Frontal cortex (tissue), 4 donors: ENCODE results near the gene MADD. TPM values are rescaled to one million over a fixed set of nuclear protein-coding genes. Genes with fewer than 3 reads are reported as not detected.
A peak's percentile ranks its signal among the peaks of the same experiment; 100 is the strongest.

Experiments
- DNase-seq, 2 donors: peaks; one replicate each; pipeline ENCODE4 v3.0.0; 2012; ENCODE audit warnings: low spot score in 2 of 2
- FAIRE-seq: peaks from 2 replicates; lab custom pipeline; 2012; peaks lifted over from hg19 to GRCh38; lab: Jason Lieb, UNC
- total RNA-seq: library from RNA; depleted of rRNA; stranded (reverse); fragments of >200 nt; gene quantifications from one replicate; pipeline ENCODE4 v1.2.3, GENCODE V29; 2014
- donor health status: control.
- donor health status: control.
- donor health status: control.

MADD gene
- total RNA-seq, 1 donor from 2014 or later: 53.8 TPM

DNA sequence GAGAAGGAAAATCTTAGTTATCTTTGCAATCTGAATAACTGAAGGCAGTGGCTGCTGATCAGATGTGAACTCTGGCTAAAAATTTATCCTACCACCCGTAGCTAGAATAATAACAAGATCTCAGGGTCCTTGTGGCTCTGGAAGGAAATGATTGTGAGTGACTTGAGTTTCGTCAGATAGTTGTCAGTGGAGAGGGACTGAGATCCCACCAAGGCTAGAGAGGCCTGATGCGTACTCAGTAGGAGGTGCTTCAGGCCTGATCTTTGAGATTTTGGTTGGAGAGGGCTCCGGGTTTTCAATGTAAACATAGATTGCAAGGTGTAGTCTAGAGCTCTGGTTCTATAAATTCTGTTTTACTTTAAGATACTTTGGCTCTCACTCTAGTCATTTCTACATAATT is 1.4 kb downstream of the MADD start:
- no peak for DNase-seq
- no peak for FAIRE-seq

DNA sequence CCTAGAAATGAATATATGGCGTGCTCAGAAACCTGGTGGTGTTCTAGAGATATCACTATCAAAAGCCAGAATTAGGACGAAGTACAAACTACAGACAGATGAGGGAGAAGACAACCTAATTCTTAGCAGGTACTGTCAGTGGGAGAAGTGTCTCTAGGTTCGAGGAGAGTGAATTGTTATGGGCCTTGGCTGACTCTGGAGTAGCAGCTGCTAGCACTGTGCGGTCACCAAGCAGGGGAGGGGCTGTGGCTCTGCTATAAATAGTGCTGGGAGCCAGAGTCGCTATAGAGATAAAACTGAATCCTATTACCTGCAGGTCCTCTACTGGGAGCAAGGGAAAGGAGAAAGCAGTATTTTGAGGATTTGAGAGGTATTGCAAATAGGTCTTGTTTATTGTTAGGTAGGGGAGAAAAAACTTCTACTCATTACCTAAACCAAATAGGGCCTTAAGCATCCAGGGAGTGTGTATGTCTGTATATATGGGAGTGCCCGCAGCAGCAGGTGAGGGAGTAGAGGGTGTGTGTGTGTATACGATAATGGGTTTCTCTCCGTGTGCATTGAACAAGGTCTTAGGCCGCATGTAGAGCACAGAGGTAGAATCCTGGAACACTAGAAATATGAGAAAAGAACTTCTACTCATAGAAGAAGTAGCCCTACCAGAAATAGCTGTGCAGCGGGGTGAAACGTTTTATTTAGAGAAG is 2.2 kb downstream of the MADD start:
- DNase-seq (no peak), FAIRE-seq (no peak)

- DNase-seq: no peak
- FAIRE-seq: no peak
Measured at GRCh38 chr11:47272706-47273105, 2.8 kb downstream of the MADD start.

- DNase-seq (no peak), FAIRE-seq (no peak)
Measured at GRCh38 chr11:47274495-47275235, 4.7 kb downstream of the MADD start.

DNA sequence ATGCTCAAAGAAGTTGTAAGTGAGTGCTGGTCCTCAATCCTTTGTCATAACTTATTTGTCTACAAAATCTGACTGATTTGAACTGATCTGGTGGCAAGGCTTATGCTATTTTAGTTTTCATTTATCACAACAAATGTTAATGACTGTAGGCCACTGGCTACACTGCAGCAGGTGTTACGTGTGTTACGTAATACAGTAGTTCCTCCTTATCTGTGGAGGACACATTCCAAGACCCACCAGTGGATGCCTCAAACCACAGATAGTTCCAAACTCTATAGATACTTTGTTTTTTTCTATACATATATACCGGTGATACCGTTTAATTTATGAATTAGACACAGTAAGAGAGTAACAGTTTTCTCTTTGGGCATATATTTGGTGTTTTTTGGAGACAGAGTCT is 7.0 kb downstream of the MADD start:
- DNase-seq: no peak
- FAIRE-seq: no peak

DNA sequence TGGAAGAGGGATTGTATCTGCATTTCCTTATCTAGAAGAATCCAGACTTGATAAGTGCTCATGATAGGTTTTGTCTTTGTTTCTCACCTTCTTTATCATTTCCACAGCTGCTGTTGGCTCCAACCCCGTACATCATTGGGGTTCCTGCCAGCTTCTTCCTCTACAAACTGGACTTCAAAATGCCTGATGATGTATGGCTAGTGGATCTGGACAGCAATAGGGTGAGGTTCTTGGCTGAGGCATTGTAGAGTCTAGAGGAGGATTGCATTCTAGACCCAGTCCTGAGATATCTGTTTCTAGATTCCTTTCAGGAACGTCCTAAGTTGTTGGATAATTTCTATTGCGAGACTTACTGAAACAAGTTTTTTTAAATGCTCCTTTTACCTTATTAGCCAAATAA is 8.1 kb downstream of the MADD start:
- DNase-seq: no peak
- FAIRE-seq: no peak

DNA sequence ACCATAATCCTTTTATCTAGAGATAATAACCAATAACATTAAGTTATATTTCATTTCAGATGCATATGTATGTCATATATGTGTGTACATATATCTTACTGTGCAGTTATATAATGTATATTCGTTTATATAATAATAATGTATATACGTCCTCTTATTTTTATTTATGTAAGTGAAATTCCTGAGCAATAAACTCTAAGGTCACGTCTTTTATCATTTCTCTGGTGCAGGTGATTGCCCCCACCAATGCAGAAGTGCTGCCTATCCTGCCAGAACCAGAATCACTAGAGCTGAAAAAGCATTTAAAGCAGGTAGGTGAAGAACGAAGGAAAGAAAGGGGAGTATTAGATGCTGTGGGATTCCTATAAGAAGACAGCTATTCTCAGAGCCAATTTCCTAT is 8.8 kb downstream of the MADD start:
- FAIRE-seq (no peak), DNase-seq (no peak)

- no peak for DNase-seq
- no peak for FAIRE-seq
Measured at GRCh38 chr11:47280099-47280498, 10.2 kb downstream of the MADD start.

GRCh38 chr11:47280860-47281259 is 10.9 kb downstream of the MADD start:
- no peak for FAIRE-seq
- no peak for DNase-seq

DNA sequence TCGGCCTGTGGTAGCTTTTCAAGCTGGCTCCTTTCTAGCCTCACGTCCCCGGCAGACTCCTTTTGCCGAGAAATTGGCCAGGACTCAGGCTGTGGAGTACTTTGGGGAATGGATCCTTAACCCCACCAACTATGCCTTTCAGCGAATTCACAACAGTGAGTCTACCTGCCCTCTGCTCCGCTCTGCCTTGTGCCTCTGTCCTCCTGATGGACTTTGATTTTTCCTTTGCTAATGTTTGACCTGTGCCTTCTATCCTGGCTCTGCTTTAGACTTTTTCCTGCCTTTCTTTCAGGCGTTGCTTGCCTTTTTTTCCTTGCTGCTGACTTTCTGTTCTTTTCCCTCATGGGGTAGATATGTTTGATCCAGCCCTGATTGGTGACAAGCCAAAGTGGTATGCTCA is 12.5 kb downstream of the MADD start:
- DNase-seq (no peak), FAIRE-seq (no peak)

DNA sequence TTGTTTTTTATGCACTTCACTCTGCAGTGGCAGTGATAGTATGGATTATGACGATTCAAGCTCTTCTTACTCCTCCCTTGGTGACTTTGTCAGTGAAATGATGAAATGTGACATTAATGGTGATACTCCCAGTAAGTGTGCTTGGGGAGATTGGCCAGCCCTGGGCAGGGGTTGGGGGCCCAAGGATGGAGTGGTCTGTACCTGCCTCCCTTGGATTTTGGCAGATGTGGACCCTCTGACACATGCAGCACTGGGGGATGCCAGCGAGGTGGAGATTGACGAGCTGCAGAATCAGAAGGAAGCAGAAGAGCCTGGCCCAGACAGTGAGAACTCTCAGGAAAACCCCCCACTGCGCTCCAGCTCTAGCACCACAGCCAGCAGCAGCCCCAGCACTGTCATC is 14.2 kb downstream of the MADD start:
- DNase-seq: no peak
- FAIRE-seq: no peak

DNA sequence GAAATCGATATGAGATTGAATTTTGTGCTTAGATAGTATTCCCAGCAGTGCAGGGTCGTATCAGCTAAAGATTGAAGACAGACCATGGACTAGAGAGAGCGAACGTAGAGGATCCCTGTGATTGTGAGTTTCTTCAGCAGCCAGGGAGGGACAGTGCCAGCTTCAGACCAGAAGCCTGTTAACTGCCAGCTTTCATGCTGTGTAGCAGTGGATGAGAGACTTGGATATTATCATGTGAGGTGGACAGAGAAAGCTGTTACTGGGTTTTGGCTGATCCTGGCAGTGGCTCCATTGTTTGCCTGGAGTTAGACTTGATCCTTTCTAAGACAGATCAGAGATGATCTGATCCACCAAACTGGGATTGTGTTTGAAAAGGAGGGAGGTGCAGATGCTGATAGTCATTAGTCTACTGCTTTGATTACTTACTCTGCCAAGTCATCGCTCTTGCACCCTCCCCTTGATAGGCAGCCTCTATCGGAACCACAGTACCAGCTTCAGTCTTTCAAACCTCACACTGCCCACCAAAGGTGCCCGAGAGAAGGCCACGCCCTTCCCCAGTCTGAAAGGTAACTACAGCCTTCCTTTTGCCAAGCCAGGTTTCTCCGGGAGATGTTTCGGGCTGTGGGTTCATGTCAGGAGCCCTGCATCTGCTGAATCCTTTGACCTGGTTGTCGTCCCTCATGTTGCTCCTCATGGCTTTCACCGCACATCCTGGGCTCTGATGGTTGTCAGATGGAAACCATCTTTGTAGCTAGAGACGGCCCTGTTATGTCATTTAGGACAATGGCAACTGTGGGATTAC is 16.2 kb downstream of the MADD start:
- no peak for DNase-seq
- FAIRE-seq: no peak

GRCh38 chr11:47288066-47288465 is 18.1 kb downstream of the MADD start:
- FAIRE-seq (no peak), DNase-seq (no peak)

DNA sequence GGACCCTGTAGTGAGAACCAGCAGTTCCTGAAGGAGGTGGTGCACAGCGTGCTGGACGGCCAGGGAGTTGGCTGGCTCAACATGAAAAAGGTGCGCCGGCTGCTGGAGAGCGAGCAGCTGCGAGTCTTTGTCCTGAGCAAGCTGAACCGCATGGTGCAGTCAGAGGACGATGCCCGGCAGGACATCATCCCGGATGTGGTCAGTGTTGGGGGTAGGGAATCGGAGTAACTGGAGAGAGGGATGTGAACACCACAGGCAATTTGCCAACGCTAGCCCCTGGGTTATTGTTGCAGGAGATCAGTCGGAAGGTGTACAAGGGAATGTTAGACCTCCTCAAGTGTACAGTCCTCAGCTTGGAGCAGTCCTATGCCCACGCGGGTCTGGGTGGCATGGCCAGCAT is 19.9 kb downstream of the MADD start:
- no peak for DNase-seq

DNA sequence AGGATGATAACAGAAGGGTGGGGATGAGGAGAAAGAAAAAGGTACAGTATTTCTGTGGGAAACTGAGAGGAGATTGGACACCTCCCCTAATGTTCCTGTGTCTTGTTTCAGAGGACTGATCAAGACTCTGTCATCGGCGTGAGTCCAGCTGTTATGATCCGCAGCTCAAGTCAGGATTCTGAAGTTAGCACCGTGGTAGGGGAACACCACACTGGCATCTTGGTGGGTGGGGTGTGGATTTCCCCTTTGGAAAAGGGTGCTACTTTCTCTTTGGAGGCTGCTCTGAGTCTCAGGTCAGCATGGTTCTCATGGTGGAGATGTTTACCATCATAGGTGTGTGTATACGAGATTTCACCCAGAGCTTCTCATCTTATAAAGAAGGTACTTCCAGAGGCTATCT is 25.5 kb downstream of the MADD start:
- FAIRE-seq: no peak
- no peak for DNase-seq

More for the DNA sequence above, 19.9 kb downstream of the MADD start:
- no peak for FAIRE-seq

DNA sequence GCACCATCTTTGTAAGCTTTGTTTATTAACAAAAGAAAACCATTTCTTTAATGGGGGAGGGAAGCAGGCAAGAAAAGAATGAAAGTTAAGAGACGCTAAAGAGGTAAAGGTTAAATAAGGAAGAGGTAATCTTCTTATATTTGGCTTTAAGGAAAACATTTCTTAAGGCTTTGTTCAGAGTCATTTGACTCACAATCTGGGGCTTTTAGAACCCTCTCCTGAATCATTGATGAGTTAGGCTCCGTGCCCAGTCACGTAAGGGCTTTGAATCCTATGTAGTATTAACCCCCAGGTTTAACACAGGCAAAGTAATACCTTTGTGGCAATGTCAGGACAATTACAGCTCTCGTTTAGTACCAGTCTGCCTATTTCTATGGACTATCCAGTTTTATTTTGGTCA is 26.1 kb downstream of the MADD start:
- FAIRE-seq (no peak), DNase-seq (no peak)

- no peak for FAIRE-seq
- DNase-seq: no peak
Measured at GRCh38 chr11:47299078-47299477, 29.1 kb downstream of the MADD start.

DNA sequence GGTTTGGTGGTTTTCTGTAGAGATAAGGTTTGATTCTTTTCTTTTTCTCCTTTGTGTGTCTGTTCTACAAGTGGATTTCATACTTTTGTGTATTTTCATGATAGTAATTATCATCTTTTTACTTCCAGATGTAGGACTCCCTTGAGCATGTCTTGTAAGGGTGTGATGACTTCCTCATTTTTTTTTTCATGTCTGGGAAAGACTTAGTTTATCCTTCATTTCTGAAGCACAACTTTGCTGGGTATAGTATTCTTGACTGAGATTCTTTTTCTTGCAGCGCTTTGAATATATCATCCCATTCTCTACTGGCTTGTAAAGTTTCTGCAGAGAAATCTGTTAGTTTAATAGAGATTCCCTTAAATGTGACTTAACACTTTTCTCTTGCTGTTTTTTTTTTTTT is 32.9 kb downstream of the MADD start:
- FAIRE-seq (no peak), DNase-seq (no peak)

DNA sequence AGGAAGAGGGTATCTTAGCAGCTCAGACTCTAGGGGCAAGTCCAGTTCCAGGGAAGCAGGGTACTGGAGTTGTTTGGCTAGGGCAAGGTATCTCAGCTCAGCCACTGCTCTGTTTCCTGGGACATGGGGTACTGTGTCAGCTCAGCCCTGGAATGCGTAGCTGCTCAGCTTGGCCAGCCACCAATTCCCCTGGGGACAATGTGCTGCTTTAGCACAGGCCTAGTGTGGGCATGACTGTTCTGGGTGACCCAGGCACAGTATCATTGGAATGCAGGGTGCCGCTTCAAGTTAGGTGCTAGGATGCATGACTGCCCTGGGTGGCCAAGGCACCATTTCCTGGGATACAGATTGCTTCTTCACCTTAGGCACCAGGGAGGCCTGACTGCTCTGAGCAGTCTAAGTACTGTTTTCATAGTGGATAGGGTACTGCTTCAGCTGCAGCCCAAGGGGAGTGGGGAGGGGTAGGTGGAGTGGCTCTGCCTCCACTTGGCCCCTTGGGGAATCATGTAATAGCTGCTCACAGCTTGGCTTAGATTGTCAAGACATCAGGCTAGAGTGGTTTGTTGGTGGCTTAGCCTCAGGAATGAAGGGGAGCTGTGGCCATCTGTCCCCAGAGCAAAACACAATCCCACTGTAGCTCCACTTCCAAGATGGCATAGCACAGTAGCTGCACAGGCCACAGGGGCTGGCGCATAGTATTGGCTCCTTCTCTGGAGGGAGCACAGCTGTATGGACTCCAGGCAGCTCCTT is 36.0 kb downstream of the MADD start:
- no peak for FAIRE-seq
- peak in 1 of 2 donors; percentile 46 for DNase-seq

DNA sequence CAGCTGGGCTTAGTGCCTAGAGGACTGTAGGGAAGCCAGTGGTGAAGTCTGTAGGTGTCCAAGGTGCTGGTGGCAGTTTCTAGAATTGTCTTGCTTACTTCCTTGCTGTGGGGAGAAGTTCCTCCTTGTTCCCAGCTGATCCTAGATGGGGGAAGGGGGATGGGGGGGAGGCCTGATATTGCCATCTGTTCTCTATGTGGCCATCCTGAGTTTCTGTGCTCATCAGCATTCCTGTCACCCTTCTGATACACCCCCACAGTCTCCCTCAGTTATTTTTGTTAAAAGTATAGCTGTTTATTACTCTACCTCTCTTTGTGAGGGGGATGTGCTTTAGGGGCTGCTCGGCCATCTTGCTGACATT is 36.5 kb downstream of the MADD start:
- DNase-seq (no peak), FAIRE-seq (no peak)
